DOHH2 (cell line): Measurements from ENCODE around the gene DUSP23.

ENCODE experiments used
- EZH2phosphoT487 ChIP-seq: fragments of 200-600 bp; sonication (generic); IDR thresholded peaks from 2 replicates; pipeline ENCODE4 v1.6.1; 2017; ENCODE audit warnings: borderline replicate concordance, mild to moderate bottlenecking, antibody characterized with exemption, low read length, moderate library complexity, mixed read lengths
- TF ChIP-seq, protein P1 (sequence below): fragments of 200-600 bp; sonication (generic); IDR thresholded peaks from one replicate; pipeline ENCODE4 v1.5.1; 2014; ENCODE audit warnings: antibody characterized with exemption, mild to moderate bottlenecking, low read depth, low read length; ENCODE audit not compliant: poor library complexity, severe bottlenecking

- TF ChIP-seq, protein P1, sequence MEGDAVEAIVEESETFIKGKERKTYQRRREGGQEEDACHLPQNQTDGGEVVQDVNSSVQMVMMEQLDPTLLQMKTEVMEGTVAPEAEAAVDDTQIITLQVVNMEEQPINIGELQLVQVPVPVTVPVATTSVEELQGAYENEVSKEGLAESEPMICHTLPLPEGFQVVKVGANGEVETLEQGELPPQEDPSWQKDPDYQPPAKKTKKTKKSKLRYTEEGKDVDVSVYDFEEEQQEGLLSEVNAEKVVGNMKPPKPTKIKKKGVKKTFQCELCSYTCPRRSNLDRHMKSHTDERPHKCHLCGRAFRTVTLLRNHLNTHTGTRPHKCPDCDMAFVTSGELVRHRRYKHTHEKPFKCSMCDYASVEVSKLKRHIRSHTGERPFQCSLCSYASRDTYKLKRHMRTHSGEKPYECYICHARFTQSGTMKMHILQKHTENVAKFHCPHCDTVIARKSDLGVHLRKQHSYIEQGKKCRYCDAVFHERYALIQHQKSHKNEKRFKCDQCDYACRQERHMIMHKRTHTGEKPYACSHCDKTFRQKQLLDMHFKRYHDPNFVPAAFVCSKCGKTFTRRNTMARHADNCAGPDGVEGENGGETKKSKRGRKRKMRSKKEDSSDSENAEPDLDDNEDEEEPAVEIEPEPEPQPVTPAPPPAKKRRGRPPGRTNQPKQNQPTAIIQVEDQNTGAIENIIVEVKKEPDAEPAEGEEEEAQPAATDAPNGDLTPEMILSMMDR: no peak
- TF ChIP-seq EZH2phosphoT487: no peak
Observed at GRCh38 chr1:159750621-159751020, 30.1 kb upstream of the DUSP23 start.
